ENCODE results near the gene PUS3.
"Not testable (repeated sequence)": the region's sequence is repeated elsewhere in the genome, so short reads cannot be mapped to it uniquely, and the experiment has no call there.

Gene PUS3

DNA sequence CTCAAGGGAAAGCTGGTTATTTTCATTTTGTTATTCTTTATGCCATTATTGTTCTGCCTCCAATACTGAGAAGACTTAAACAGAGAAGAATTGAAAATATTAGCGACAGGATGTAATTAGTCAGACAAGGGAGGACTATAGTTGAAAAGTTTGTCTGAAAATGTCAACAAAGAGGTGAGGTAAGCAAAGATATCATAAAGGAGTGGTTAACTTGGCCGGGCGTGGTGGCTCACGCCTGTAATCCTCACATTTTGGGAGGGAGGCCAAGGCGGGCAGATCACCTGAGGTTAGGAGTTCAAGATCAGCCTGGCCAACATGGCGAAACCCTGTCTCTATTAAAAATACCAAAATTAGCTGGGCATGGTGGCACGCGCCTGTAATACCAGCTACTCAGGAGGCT is 19.6 kb downstream of the PUS3 start:
- in situ Hi-C loops (cut with MboI; ENCODE audit: low pct_unique_long_range_greater_than_20kb, low sequenced_read_pairs): no loop called here
- DNase-seq: no peak

- in situ Hi-C loops (cut with MboI; ENCODE audit: low pct_unique_long_range_greater_than_20kb, low sequenced_read_pairs): no loop called here
- DNase-seq: no peak
Observed at GRCh38 chr11:125881291-125881690, 21.7 kb downstream of the PUS3 start.

DNA sequence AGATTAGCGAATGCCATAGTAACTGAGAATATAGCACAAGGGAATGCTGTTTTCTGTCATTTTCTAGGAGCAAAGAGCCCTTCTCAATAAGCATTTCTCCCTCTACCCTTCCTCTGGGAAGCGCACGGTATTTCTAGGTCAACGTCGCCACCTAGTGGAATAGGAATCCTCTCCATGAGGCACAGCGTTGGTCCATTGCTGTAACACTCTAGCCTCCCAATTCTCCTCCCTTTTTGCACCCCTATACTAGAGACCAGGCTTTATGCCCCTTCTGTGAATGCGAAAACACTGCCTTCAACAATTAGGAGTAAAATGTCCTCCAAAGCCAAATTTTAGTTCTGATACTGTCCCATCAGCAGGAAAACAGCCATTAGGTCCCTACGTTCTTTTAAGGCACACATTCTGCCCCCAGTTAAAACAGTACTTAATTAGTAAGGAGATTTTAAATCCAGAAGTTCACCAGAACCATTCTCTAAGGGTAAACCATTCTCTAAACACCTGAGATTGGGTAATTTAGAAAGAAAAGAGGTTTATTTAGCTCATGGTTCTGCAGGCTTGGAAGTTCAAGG is 28.4 kb downstream of the PUS3 start:
- peak; percentile 62 for DNase-seq
- in situ Hi-C loops (cut with MboI; ENCODE audit: low pct_unique_long_range_greater_than_20kb, low sequenced_read_pairs): no loop called here

GRCh38 chr11:125873881-125874555 is 29.0 kb downstream of the PUS3 start:
- no peak for DNase-seq
- in situ Hi-C loops (cut with MboI; ENCODE audit: low pct_unique_long_range_greater_than_20kb, low sequenced_read_pairs): no loop called here

DNA sequence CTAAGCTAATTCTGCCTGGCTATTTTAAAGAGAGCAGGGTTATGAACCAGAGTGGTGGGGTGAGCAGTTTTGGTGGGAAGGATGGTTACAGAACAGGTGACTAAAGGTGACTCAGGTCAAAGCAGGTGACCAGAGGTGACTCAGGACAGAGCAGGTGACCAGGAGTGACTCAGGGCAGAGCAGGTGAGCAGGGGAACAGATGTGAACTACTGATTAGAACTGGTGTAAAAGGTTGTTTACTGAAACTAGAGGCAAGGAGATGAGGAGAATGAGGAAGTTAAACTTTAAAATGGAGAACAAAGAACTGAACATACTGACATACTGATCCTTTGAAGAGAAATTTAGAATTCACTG is 30.9 kb downstream of the PUS3 start:
- DNase-seq: no peak
- in situ Hi-C loops (cut with MboI; ENCODE audit: low pct_unique_long_range_greater_than_20kb, low sequenced_read_pairs): no loop called here

DNA sequence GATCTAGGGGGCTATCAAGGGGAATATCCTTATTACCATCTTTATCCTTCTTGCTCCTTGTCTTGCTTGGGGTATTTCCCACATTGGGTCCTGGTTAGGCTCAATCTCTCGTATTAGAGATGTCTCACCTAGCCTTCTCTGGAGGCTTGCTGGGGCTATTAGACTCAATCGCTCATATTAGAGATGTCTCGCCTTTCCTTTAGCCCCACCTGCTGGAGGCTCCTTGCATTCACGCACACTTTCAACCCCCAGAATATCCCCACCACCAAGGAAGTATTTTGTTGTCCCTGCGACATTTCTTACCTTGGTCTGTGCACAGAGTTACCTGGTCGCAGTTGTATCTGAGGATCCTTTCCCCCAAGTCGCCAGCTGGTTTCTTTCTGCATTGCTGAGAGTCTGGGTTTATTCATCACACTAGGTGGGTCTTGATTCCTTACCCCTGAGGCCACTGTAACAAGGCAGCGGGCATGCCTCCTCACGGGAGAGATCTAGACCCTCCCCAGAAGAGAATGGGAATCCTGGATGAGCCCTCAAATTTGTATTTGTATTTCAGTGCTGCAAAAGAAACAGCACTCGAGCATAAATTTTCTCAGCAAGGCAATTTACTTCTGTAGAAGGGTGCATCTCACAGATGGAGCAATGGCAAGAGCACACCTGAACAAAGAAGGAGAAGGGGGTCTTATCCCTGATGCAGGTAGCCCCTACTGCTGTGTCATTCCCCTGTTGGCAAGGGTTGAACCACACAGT is 31.4 kb downstream of the PUS3 start:
- peak; percentile 50 for DNase-seq
- in situ Hi-C loops (cut with MboI; ENCODE audit: low pct_unique_long_range_greater_than_20kb, low sequenced_read_pairs): no loop called here

- DNase-seq: no peak
Observed at GRCh38 chr11:125869521-125869920, 33.5 kb downstream of the PUS3 start.

GRCh38 chr11:125865354-125865753 is 37.7 kb downstream of the PUS3 start:
- DNase-seq; in situ Hi-C loops (cut with MboI; ENCODE audit: low pct_unique_long_range_greater_than_20kb, low sequenced_read_pairs): not testable (repeated sequence)

More at GRCh38 chr11:125869521-125869920, 33.5 kb downstream of the PUS3 start:
- in situ Hi-C loops (cut with MboI; ENCODE audit: low pct_unique_long_range_greater_than_20kb, low sequenced_read_pairs): no loop called here

- DNase-seq; in situ Hi-C loops (cut with MboI; ENCODE audit: low pct_unique_long_range_greater_than_20kb, low sequenced_read_pairs): not testable (repeated sequence)
Observed at GRCh38 chr11:125862786-125863185, 40.2 kb downstream of the PUS3 start.

DNA sequence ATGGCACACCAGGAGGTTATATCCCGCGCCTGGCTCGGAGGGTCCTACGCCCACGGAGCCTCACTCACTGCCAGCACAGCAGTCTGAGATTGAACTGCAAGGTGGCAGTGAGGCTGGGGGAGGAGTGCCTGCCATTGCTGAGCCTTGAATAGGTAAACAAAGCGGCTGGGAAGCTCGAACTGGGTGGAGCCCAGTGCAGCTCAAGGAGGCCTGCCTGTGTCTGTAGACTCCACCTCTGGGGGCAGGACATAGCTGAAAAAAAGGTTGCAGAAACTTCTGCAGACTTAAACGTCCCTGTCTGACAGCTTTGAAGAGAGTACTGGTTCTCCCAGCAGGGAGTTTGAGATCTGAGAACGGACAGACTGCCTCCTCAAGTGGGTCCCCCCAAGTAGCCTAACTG is 45.3 kb downstream of the PUS3 start:
- in situ Hi-C loops (cut with MboI; ENCODE audit: low pct_unique_long_range_greater_than_20kb, low sequenced_read_pairs); DNase-seq: not testable (repeated sequence)

DNA sequence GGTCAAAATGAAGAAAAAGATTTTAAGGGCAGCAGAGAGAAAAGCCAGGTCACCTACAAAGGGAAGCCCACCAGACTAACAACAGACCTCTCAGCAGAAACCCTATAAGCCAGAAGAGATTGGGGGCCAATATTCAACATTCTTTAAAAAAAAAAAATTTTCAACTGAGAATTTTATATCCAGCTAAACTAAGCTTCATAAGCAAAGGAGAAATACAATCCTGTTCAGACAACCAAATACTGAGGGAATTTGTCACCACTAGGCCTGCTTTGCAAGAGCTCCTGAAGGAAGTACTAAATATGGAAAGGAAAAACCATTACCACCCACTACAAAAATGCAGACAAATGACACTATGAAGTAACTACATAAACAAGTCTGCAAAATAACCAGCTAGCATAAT is 56.8 kb downstream of the PUS3 start:
- no peak for DNase-seq
- in situ Hi-C loops (cut with MboI; ENCODE audit: low pct_unique_long_range_greater_than_20kb, low sequenced_read_pairs): no loop called here

All from KBM-7 (cell line).